RWPE1 (cell line): Measurements from ENCODE around the gene SDC1.

Experiments
- CTCF ChIA-PET: fragments of 350-600 bp; sonication (Branson Sonifier 250); formaldehyde crosslinking; extraction: SDS; loops from one replicate; lab custom pipeline; 2021; lab: Yijun Ruan, JAX
- POLR2A ChIA-PET: fragments of 400-600 bp; formaldehyde crosslinking; extraction: SDS; loops from one replicate; lab custom pipeline; 2020; ENCODE audit warnings: antibody characterized with exemption; ENCODE audit not compliant: low non-redundant PET; lab: Yijun Ruan, JAX
- DNase-seq: peaks from one replicate; pipeline ENCODE4 v3.0.0; 2012; ENCODE audit warnings: low spot score
- H3K27ac ChIP-seq: fragments of 450-650 bp; 2 replicates; pipeline ENCODE4 v1.5.1; 2017
- CTCF ChIP-seq: fragments of 450-650 bp; conservative IDR thresholded peaks from 2 replicates; pipeline ENCODE4 v1.5.1; 2017; ENCODE audit warnings: low read depth, mild to moderate bottlenecking

SDC1 gene

DNA sequence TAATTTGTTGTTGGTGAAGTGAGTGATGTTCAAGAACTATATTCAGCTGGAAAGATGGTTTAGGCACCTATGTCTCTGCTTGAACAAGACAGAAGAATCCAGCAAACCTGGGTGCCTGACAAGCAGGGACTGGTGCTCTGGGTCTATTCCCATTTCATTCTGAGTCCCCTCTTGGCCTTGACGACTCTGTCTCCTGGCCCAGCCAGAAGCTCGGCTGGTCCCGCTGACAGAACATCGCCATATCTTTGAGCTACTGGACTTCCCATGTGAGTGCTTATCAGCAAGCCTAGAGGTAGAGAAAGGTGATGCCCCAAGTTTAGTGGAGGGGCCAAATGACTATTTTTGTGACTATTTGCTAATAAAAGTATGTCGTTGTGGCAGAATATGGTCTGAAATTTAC, 48.2 kb downstream of the SDC1 start:
- 0 out of 2 replicates have a peak overlapping the region, but pooled peaks have one; percentile 34 for H3K27ac ChIP-seq
- DNase-seq = no peak
- POLR2A ChIA-PET = no interaction called here
- no peak for TF ChIP-seq CTCF
- CTCF ChIA-PET = no interaction called here

- DNase-seq = no peak
- ChIA-PET POLR2A (no interaction called here), CTCF (no interaction called here)
- TF ChIP-seq CTCF = no peak
- no peak overlapping the region for H3K27ac ChIP-seq
Measured at GRCh38 chr2:20175931-20176330, 49.0 kb downstream of the SDC1 start.

DNA sequence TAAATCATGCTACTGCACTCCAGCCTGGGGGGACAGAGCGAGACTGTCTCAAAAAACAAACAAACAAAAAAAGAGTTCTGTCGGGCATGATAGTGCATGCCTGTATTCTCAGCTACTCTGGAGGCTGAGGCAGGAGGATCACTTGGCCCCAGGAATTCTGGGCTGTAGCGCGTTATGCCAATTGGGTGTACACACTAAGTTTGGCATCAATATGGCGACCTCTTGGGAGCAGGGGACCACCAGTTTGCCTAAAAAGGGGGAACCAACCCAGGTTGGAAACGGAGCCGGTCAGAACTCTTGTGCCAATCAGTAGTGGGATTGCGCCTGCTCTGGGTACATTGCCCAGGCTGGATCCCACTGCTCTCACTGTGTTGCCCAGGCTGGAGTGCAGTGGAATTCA, 49.7 kb downstream of the SDC1 start:
- DNase-seq = no peak
- POLR2A ChIA-PET = no interaction called here
- CTCF ChIA-PET = no interaction called here
- TF ChIP-seq CTCF = no peak
- peak overlapping the region; percentile 92 for H3K27ac ChIP-seq

DNA sequence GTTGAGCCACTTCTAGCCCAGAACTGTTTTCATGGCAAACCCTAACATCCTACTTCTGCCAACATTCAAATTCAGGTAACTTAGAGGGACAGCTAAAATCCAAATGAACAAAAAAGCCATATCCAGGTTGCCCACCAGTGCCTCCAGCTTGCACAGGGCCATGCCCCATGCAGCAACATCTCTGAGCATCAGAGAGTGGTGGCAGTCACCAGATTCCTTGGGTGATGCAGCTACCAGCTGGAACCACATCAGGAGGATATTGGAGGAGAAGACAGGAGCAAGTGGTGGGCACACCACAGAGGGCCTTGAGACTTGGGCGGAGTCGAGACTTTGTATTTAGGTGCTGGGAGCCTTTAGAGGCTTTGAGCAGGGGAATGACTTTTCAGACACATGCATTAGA, 50.5 kb downstream of the SDC1 start:
- peak overlapping the region; percentile 92 for H3K27ac ChIP-seq
- DNase-seq = no peak
- POLR2A ChIA-PET = no interaction called here
- no peak for TF ChIP-seq CTCF
- CTCF ChIA-PET = interaction anchor here (1.0 to 1.3 kb wide), 2 partner anchors 51 to 74 kb away, joined by 3 to 4 read pairs; partner anchors contain the start of gene SDC1

GRCh38 chr2:20173496-20174402, 51.2 kb downstream of the SDC1 start:
- CTCF ChIA-PET = interaction anchor here (1.0 to 1.3 kb wide), 2 partner anchors 51 to 73 kb away, joined by 3 to 4 read pairs; partner anchors contain the start of gene SDC1
- no peak for TF ChIP-seq CTCF
- POLR2A ChIA-PET = no interaction called here
- H3K27ac ChIP-seq = peak overlapping the region; percentile 92
- DNase-seq = no peak

DNA sequence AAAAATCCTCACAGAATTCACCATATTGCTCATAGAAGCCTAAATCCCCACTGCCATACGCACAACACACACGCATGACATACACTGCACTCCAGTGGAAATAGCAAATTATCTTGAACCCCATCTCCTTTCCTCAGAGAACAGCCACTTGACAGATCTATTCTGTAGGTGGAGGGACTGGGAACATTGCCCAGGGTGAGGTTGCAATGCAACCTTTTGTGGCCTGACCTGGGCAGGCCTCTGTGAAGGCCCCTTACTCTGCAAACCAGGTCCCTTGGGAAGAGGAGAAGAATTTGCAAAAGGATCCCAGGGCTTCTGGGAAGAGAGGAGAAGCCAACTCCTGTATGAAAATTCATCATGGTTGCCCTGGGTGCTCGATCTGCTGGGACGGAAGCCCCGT, 51.9 kb downstream of the SDC1 start:
- DNase-seq = no peak
- ChIA-PET CTCF (interaction anchor here (0.6 to 1.0 kb wide), 3 partner anchors 32 to 72 kb away, joined by 3 read pairs; no protein-coding TSS in a partner anchor), POLR2A (no interaction called here)
- peak overlapping the region; percentile 92 for H3K27ac ChIP-seq
- TF ChIP-seq CTCF = no peak
